ENCODE measurements around the gene HSPA4.

- TF ChIP-seq RARA (CRISPR knock-in tag; IDR thresholded peaks at IDR 0.05), result peak; percentile 44; the same call in 1 of the 2 replicates
- 0 out of 2 replicates have a peak, but pooled peaks have one; percentile 13 for TF ChIP-seq CTCF (CRISPR knock-in tag; IDR thresholded peaks at IDR 0.05)
These were observed at the start of gene HSPA4 for GRCh38 chr5:133051542-133052316.
